Measurements from ENCODE around the gene DSCAM. TPM values are rescaled to one million over a fixed set of nuclear protein-coding genes. Genes with fewer than 3 reads are reported as not detected.

DSCAM gene
- total RNA-seq, 3 donors from 2014 or later (not counting 1 experiment from before 2014, with no cell fraction given) = not detected

- intact Hi-C loops (cut with micrococcal nuclease) = no loop called here
- DNase-seq (no peak), ATAC-seq (no peak)
- H3K4me3 ChIP-seq (ENCODE audit: low read length) = no peak overlapping the region
- no peak overlapping the region for H3K4me3 Mint-ChIP-seq
- peaks cover 0 to 7% of the 10 kb centered on the region in 2 donors for H3K4me1 Mint-ChIP-seq
- H3K36me3 ChIP-seq (ENCODE audit: control insufficient read depth, insufficient read depth, low read length) = no peaks in the 10 kb centered on the region
- peaks cover 6 to 10% of the 10 kb centered on the region in 2 donors for H3K9me3 Mint-ChIP-seq
- H3K4me1 ChIP-seq (ENCODE audit: control insufficient read depth, insufficient read depth, low read length) = no peaks in the 10 kb centered on the region
- H3K9me3 ChIP-seq (ENCODE audit: control insufficient read depth, insufficient read depth, low read length) = peaks cover 3% of the 10 kb centered on the region
- TF ChIP-seq CTCF (IDR thresholded peaks at IDR 0.05) = no peak
- 74% methylated on average over 5 of the region's 5 CpGs for WGBS (ENCODE audit: insufficient coverage)
- H3K27ac Mint-ChIP-seq = no peak overlapping the region
- no peaks in the 10 kb centered on the region for H3K27me3 ChIP-seq (ENCODE audit: control insufficient read depth, insufficient read depth, low read length)
- peaks cover 11% of the 10 kb centered on the region for H3K36me3 Mint-ChIP-seq
- H3K27ac ChIP-seq (ENCODE audit: low read length) = no peak overlapping the region
- H3K27me3 Mint-ChIP-seq (ENCODE audit: low read depth in 2 of 2) = no peaks in the 10 kb centered on the region
These were observed 667.8 kb downstream of the DSCAM start for GRCh38 chr21:40179166-40179565.

- no peak overlapping the region for H3K27ac ChIP-seq (ENCODE audit: low read length)
- peaks cover 3% of the 10 kb centered on the region for H3K9me3 ChIP-seq (ENCODE audit: control insufficient read depth, insufficient read depth, low read length)
- DNase-seq = no peak
- Mint-ChIP-seq H3K27me3 (ENCODE audit: low read depth in 2 of 2) (no peaks in the 10 kb centered on the region), H3K27ac (no peak overlapping the region), H3K9me3 (peaks cover 6 to 10% of the 10 kb centered on the region in 2 donors), H3K36me3 (peaks cover 11% of the 10 kb centered on the region), H3K4me1 (peaks cover 0 to 7% of the 10 kb centered on the region in 2 donors), H3K4me3 (no peak overlapping the region)
- no peak for TF ChIP-seq CTCF (IDR thresholded peaks at IDR 0.05)
- H3K4me3 ChIP-seq (ENCODE audit: low read length) = no peak overlapping the region
- H3K27me3 ChIP-seq (ENCODE audit: control insufficient read depth, insufficient read depth, low read length) = no peaks in the 10 kb centered on the region
- no peak for ATAC-seq
- no peaks in the 10 kb centered on the region for H3K4me1 ChIP-seq (ENCODE audit: control insufficient read depth, insufficient read depth, low read length)
- intact Hi-C loops (cut with micrococcal nuclease) = no loop called here
- H3K36me3 ChIP-seq (ENCODE audit: control insufficient read depth, insufficient read depth, low read length) = no peaks in the 10 kb centered on the region
- 92% methylated on average over 19 of the region's 19 CpGs for WGBS (ENCODE audit: insufficient coverage)
These were observed 668.2 kb downstream of the DSCAM start for GRCh38 chr21:40178726-40179125.

- no peak for ATAC-seq
- no peak for TF ChIP-seq CTCF (IDR thresholded peaks at IDR 0.05)
- H3K27me3 Mint-ChIP-seq (ENCODE audit: low read depth in 2 of 2) = no peaks in the 10 kb centered on the region
- intact Hi-C loops (cut with micrococcal nuclease) = no loop called here
- H3K36me3 Mint-ChIP-seq = peaks cover 11% of the 10 kb centered on the region
- H3K4me3 Mint-ChIP-seq = no peak overlapping the region
- Histone ChIP-seq H3K4me3 (ENCODE audit: low read length) (no peak overlapping the region), H3K27ac (ENCODE audit: low read length) (no peak overlapping the region), H3K4me1 (ENCODE audit: control insufficient read depth, insufficient read depth, low read length) (no peaks in the 10 kb centered on the region), H3K27me3 (ENCODE audit: control insufficient read depth, insufficient read depth, low read length) (no peaks in the 10 kb centered on the region), H3K9me3 (ENCODE audit: control insufficient read depth, insufficient read depth, low read length) (peaks cover 3% of the 10 kb centered on the region), H3K36me3 (ENCODE audit: control insufficient read depth, insufficient read depth, low read length) (no peaks in the 10 kb centered on the region)
- peaks cover 0 to 7% of the 10 kb centered on the region in 2 donors for H3K4me1 Mint-ChIP-seq
- DNase-seq = no peak
- no peak overlapping the region for H3K27ac Mint-ChIP-seq
- peaks cover 6 to 10% of the 10 kb centered on the region in 2 donors for H3K9me3 Mint-ChIP-seq
- WGBS (ENCODE audit: insufficient coverage) = 98% methylated on average over 6 of the region's 6 CpGs
These were observed 669.0 kb downstream of the DSCAM start for GRCh38 chr21:40177979-40178378.

GRCh38 chr21:40176724-40177123 is 670.2 kb downstream of the DSCAM start:
- TF ChIP-seq CTCF (IDR thresholded peaks at IDR 0.05) = no peak
- H3K27me3 ChIP-seq (ENCODE audit: control insufficient read depth, insufficient read depth, low read length) = no peaks in the 10 kb centered on the region
- Mint-ChIP-seq H3K4me1 (peaks cover 0 to 2% of the 10 kb centered on the region in 2 donors), H3K27me3 (ENCODE audit: low read depth in 2 of 2) (no peaks in the 10 kb centered on the region), H3K9me3 (peaks cover 2 to 7% of the 10 kb centered on the region in 2 donors), H3K4me3 (no peak overlapping the region), H3K36me3 (peaks cover 5% of the 10 kb centered on the region), H3K27ac (no peak overlapping the region)
- H3K4me3 ChIP-seq (ENCODE audit: low read length) = no peak overlapping the region
- H3K9me3 ChIP-seq (ENCODE audit: control insufficient read depth, insufficient read depth, low read length) = peaks cover 1% of the 10 kb centered on the region
- no peaks in the 10 kb centered on the region for H3K36me3 ChIP-seq (ENCODE audit: control insufficient read depth, insufficient read depth, low read length)
- 61% methylated on average over 5 of the region's 5 CpGs for WGBS (ENCODE audit: insufficient coverage)
- ATAC-seq = no peak
- H3K27ac ChIP-seq (ENCODE audit: low read length) = no peak overlapping the region
- DNase-seq = no peak
- H3K4me1 ChIP-seq (ENCODE audit: control insufficient read depth, insufficient read depth, low read length) = no peaks in the 10 kb centered on the region
- intact Hi-C loops (cut with micrococcal nuclease) = no loop called here

Measured in natural killer cell (primary cell).